Heart left ventricle (tissue), 13 donors: Measurements from ENCODE around the gene RNF186.

Experiments used
- POLR2A ChIP-seq, 2 donors: fragments of 450-650 bp; IDR thresholded peaks; one replicate each; pipeline ENCODE4 v1.6.1; 2017; ENCODE audit warnings: antibody characterized with exemption in 2 of 2, mild to moderate bottlenecking in 2 of 2, moderate library complexity in 2 of 2
- TF ChIP-seq, protein P1 (sequence below), 12 donors: fragments of 200-600 bp; sonication (generic) in 4 of 12; IDR thresholded peaks; one replicate each; pipeline versions ENCODE4 v1.5.0 to v1.8.0; 2018 to 2022; ENCODE audit warnings: antibody characterized with exemption in 12 of 12, mild to moderate bottlenecking in 5 of 12
- donor health status: ischemic (EF 13 %, LVEDD 7.1; RV severe dilation, severe dysfunction).
- donor health status: DM: no; HTN: yes; CAD: no.
- donor health status: DM: no; HTN: no; CAD: no.
- donor health status: ischemic (EF 25% LVEDD 6.9; RV normal size, moderate dysfunction).
- donor health status: ischemic (EF 25% LVEDD 5.7; RV mildly dilated, moderate dysfunction).
- donor health status: ischemic (EF 35%, LVEDD 5.7; RV mildly dilated, moderate dysfunction).
- donor health status: nonischemic (EF 11% LVEDD 7.7; RV severe dilation, severe dysfunction).
- donor health status: DM: yes; HTN: yes; CAD: no.
- donor health status: PGD.
- donor health status: ischemic (EF 29% LVEDD 5.4; RV normal size, mild dysfunction).
- donor health status: nonischemic (EF 23%, LVEDD 6.1; RV moderate dilation, normal function).

DNA sequence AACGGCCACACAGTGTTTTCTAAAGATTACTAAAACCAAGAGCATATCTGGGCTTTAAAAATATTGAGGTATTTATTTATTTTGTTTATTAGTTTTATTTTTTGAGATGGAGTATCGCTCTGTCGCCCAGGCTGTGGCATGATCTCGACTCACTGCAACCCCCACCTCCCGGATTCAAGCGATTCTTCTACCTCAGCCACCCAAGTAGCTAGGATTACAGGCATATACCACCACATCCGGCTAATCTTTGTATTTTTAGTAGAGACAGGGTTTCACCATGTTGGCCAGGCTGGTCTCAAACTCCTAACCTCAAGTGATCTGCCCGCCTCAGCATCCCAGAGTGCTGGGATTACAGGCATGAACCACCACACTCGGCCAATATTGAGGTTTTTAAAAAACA lies 39.3 kb downstream of the RNF186 start:
- TF ChIP-seq, protein P1, sequence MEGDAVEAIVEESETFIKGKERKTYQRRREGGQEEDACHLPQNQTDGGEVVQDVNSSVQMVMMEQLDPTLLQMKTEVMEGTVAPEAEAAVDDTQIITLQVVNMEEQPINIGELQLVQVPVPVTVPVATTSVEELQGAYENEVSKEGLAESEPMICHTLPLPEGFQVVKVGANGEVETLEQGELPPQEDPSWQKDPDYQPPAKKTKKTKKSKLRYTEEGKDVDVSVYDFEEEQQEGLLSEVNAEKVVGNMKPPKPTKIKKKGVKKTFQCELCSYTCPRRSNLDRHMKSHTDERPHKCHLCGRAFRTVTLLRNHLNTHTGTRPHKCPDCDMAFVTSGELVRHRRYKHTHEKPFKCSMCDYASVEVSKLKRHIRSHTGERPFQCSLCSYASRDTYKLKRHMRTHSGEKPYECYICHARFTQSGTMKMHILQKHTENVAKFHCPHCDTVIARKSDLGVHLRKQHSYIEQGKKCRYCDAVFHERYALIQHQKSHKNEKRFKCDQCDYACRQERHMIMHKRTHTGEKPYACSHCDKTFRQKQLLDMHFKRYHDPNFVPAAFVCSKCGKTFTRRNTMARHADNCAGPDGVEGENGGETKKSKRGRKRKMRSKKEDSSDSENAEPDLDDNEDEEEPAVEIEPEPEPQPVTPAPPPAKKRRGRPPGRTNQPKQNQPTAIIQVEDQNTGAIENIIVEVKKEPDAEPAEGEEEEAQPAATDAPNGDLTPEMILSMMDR (IDR thresholded peaks at IDR 0.05): no peak
- no peak for TF ChIP-seq POLR2A (IDR thresholded peaks at IDR 0.05)
